Measurements from ENCODE around the gene ATF6B.

- no peak for TF ChIP-seq CTCF (conservative IDR thresholded peaks at IDR 0.05; ENCODE audit: low read depth, low read length)
- TF ChIP-seq EZH2 (IDR thresholded peaks at IDR 0.05; ENCODE audit: borderline replicate concordance, low read depth, low read length, poor library complexity, severe bottlenecking), result no peak
These were observed 22.2 kb upstream of the ATF6B start for GRCh38 chr6:32149932-32150870.
